SU-DHL-6 (cell line): Measurements from ENCODE around the gene MRPL41.

Experiments
- CTCF ChIP-seq: fragments of 200-600 bp; sonication (generic); IDR thresholded peaks from one replicate; pipeline ENCODE4 v1.5.1; 2017; ENCODE audit warnings: antibody characterized with exemption, mild to moderate bottlenecking, low read length, moderate library complexity; ENCODE audit not compliant: insufficient read depth, poor library complexity, severe bottlenecking
- EZH2phosphoT487 ChIP-seq: fragments of 200-600 bp; sonication (generic), shearing (Covaris generic); conservative IDR thresholded peaks from 2 replicates; pipeline ENCODE4 v1.6.1; 2018; ENCODE audit warnings: mild to moderate bottlenecking, antibody characterized with exemption, low read length, moderate library complexity, mixed read lengths

GRCh38 chr9:137552022-137552768, 516 bp downstream of the MRPL41 start:
- TF ChIP-seq CTCF, result no peak
- no peak for TF ChIP-seq EZH2phosphoT487
